ENCODE results near the gene FAM237A. TPM values are rescaled to one million over a fixed set of nuclear protein-coding genes. Genes with fewer than 3 reads are reported as not detected.
A peak's percentile ranks its signal among the peaks of the same experiment; 100 is the strongest.

Gene FAM237A
- total RNA-seq (not detected in 2 replicates), polyA plus RNA-seq (not detected in 2 replicates), polyA minus RNA-seq (ENCODE audit: low replicate concordance) (not detected in 2 replicates)
- not detected in 2 replicates for polyA plus RNA-seq (2012)

DNA sequence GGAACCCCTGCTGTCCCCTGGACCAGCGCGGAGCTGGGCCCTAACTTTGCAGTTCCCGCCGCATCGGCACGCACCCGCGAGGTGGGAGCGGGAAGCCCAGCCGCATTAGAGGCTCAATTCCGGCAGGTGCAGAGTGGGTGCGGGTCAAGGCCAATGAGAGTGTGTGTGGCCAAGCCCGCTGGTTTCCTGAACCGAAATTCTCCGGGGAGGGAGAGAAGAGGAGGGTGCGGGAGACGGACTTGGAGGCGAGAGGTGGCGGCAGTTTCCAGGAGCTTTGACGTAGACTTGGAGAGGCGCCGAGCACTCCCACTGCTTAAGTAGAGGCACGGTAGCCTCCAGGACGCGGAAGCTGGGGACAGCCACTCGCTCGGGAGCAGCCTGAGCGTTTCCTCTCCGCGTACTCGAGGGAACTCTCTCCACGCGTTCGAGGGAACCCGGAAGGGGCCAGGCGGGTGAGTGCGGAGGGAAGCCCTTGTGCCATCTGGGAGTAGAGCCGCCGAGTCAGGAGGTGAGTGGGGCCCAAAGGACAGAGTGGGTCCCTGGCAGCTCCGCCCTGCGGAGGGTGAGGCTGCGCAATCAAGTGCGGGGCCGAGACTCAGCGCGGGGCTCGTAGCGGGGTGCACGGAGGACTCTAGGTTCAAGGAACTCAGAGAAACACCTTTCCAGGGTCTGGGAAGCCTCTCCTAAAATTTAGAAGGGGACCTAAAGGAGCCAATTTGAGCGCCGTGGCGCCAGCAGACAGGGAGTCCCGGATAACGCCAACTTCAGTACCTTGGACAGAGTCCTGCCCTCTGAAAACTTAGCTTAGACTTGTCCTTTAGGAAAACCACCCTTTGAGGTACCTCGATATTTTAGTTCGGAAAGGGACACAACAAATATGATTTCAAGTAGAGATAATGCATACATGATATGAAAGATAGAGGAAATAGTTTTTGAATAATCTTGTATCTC lies at the start of gene FAM237A:
Gene FAM237A (plus strand): TSS at position 413 of the 951 bp plus-strand sequence. CDS start 1,750 bp downstream, outside the sequence.
- Histone ChIP-seq H3K4me3 (replicated peaks in 1 of 4; ENCODE audit: control extremely low read depth in 1 of 4, insufficient read depth in 1 of 4, low read depth in 3 of 4, low read length in 4 of 4) (no peak within 1 kb of the TSS), H3K9me3 (ENCODE audit: control insufficient read depth, insufficient read depth, low read depth, low read length) (no peaks in the 10 kb centered on the region), H3K27ac (ENCODE audit: insufficient read depth, low read length) (no peak within 1 kb of the TSS), H3K4me1 (ENCODE audit: control insufficient read depth, extremely low read depth, insufficient read depth, low read length) (no peaks in the 10 kb centered on the region), H3K9ac (ENCODE audit: insufficient read depth, low read length) (no peak within 1 kb of the TSS), H3K36me3 (ENCODE audit: control insufficient read depth, insufficient read depth, low read length) (no peaks in the 10 kb centered on the region), H4K20me1 (ENCODE audit: control insufficient read depth, extremely low read depth, insufficient read depth, low read length) (no peaks in the 10 kb centered on the region), H2AFZ (ENCODE audit: low read length) (no peak within 1 kb of the TSS), H3K4me2 (ENCODE audit: extremely low read depth, insufficient read depth, low read length) (no peak within 1 kb of the TSS), H3K79me2 (ENCODE audit: control insufficient read depth, insufficient read depth, low read length) (no peaks in the 10 kb centered on the region), H3K27me3 (ENCODE audit: control insufficient read depth, insufficient read depth, low read length) (peaks cover 5% of the 10 kb centered on the region)
- DNase-seq (ENCODE audit: low read depth in 2 of 2), result peak; percentile 53 to 73
- TF ChIP-seq EZH2 (IDR thresholded peaks at IDR 0.05; ENCODE audit: low read length, missing control alignments), result no peak
- TF ChIP-seq, protein P1, sequence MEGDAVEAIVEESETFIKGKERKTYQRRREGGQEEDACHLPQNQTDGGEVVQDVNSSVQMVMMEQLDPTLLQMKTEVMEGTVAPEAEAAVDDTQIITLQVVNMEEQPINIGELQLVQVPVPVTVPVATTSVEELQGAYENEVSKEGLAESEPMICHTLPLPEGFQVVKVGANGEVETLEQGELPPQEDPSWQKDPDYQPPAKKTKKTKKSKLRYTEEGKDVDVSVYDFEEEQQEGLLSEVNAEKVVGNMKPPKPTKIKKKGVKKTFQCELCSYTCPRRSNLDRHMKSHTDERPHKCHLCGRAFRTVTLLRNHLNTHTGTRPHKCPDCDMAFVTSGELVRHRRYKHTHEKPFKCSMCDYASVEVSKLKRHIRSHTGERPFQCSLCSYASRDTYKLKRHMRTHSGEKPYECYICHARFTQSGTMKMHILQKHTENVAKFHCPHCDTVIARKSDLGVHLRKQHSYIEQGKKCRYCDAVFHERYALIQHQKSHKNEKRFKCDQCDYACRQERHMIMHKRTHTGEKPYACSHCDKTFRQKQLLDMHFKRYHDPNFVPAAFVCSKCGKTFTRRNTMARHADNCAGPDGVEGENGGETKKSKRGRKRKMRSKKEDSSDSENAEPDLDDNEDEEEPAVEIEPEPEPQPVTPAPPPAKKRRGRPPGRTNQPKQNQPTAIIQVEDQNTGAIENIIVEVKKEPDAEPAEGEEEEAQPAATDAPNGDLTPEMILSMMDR (conservative IDR thresholded peaks at IDR 0.05 in 1 of 2, IDR thresholded peaks at IDR 0.05 in 1 of 2; ENCODE audit: low read depth in 1 of 2, low read length in 2 of 2), result no peak

DNA sequence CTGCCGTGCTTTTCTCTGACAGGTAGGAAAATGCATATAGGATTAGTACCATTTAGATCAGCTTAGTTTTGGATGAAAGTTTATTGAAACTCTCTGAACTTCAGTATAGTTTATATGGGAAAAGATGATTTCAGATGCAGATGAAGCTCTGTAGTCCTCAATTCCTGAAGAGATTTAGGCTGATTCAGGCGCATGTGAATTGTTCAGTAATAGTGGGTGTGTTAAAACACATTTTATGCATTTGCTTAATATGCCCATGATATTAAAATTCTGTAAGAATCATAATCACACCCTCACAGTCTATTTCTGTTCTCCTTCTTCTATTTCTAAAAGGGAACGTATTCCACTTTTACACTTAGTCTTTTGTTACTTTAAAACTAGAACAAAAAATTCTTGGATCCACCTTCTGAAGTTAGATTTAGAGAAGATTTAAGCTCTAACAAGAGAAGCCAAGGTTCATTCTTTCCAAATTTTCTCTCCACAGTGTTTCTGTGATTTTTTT lies 44.5 kb upstream of the FAM237A start:
- no peak overlapping the region for H3K4me3 ChIP-seq (replicated peaks in 1 of 4; ENCODE audit: control extremely low read depth in 1 of 4, insufficient read depth in 1 of 4, low read depth in 3 of 4, low read length in 4 of 4)
- no peaks in the 10 kb centered on the region for H3K9me3 ChIP-seq (ENCODE audit: control insufficient read depth, insufficient read depth, low read depth, low read length)

DNA sequence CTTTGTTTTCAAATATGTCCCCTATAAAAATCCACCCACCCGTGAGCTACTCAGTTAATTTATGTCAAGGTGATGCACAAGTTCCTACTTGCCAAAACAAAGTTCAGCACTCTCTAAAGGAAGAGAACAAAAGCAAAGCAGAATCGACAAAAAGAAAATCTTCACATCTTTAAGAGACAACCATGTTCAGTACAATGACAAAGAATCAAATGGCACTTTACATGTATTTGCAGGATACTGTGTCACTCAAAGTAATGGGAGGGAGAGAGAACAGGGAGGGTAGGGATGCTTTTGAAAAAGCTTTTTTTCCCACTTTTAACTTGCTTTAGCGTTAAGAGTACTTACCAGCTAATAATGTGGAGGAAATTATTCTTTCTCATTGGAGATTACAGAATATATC lies 39.0 kb upstream of the FAM237A start:
- Histone ChIP-seq H3K79me2 (ENCODE audit: control insufficient read depth, insufficient read depth, low read length) (no peaks in the 10 kb centered on the region), H3K4me1 (ENCODE audit: control insufficient read depth, extremely low read depth, insufficient read depth, low read length) (no peaks in the 10 kb centered on the region), H3K36me3 (ENCODE audit: control insufficient read depth, insufficient read depth, low read length) (no peaks in the 10 kb centered on the region), H3K9ac (ENCODE audit: insufficient read depth, low read length) (no peak overlapping the region), H2AFZ (ENCODE audit: low read length) (no peak overlapping the region), H3K27me3 (ENCODE audit: control insufficient read depth, insufficient read depth, low read length) (no peaks in the 10 kb centered on the region), H4K20me1 (ENCODE audit: control insufficient read depth, extremely low read depth, insufficient read depth, low read length) (no peaks in the 10 kb centered on the region), H3K27ac (ENCODE audit: insufficient read depth, low read length) (no peak overlapping the region), H3K9me3 (ENCODE audit: control insufficient read depth, insufficient read depth, low read depth, low read length) (no peaks in the 10 kb centered on the region), H3K4me2 (ENCODE audit: extremely low read depth, insufficient read depth, low read length) (no peak overlapping the region), H3K4me3 (replicated peaks in 1 of 4; ENCODE audit: control extremely low read depth in 1 of 4, insufficient read depth in 1 of 4, low read depth in 3 of 4, low read length in 4 of 4) (no peak overlapping the region)
- DNase-seq (ENCODE audit: low read depth in 2 of 2), result no peak
- no peak for TF ChIP-seq EZH2 (IDR thresholded peaks at IDR 0.05; ENCODE audit: low read length, missing control alignments)
- TF ChIP-seq, protein P1 (conservative IDR thresholded peaks at IDR 0.05 in 1 of 2, IDR thresholded peaks at IDR 0.05 in 1 of 2; ENCODE audit: low read depth in 1 of 2, low read length in 2 of 2), result no peak

More for the DNA sequence above, 44.5 kb upstream of the FAM237A start:
- H4K20me1 ChIP-seq (ENCODE audit: control insufficient read depth, extremely low read depth, insufficient read depth, low read length), result no peaks in the 10 kb centered on the region
- H3K27me3 ChIP-seq (ENCODE audit: control insufficient read depth, insufficient read depth, low read length), result no peaks in the 10 kb centered on the region
- H3K4me1 ChIP-seq (ENCODE audit: control insufficient read depth, extremely low read depth, insufficient read depth, low read length), result no peaks in the 10 kb centered on the region
- H3K36me3 ChIP-seq (ENCODE audit: control insufficient read depth, insufficient read depth, low read length), result no peaks in the 10 kb centered on the region
- no peak overlapping the region for H3K9ac ChIP-seq (ENCODE audit: insufficient read depth, low read length)
- no peak for TF ChIP-seq EZH2 (IDR thresholded peaks at IDR 0.05; ENCODE audit: low read length, missing control alignments)
- TF ChIP-seq, protein P1 (conservative IDR thresholded peaks at IDR 0.05 in 1 of 2, IDR thresholded peaks at IDR 0.05 in 1 of 2; ENCODE audit: low read depth in 1 of 2, low read length in 2 of 2), result no peak
- H3K27ac ChIP-seq (ENCODE audit: insufficient read depth, low read length), result no peak overlapping the region
- H3K79me2 ChIP-seq (ENCODE audit: control insufficient read depth, insufficient read depth, low read length), result no peaks in the 10 kb centered on the region
- no peak overlapping the region for H3K4me2 ChIP-seq (ENCODE audit: extremely low read depth, insufficient read depth, low read length)
- DNase-seq (ENCODE audit: low read depth in 2 of 2), result no peak
- H2AFZ ChIP-seq (ENCODE audit: low read length), result no peak overlapping the region
